ENCODE data around the gene RCBTB2.

RCBTB2 gene

DNA sequence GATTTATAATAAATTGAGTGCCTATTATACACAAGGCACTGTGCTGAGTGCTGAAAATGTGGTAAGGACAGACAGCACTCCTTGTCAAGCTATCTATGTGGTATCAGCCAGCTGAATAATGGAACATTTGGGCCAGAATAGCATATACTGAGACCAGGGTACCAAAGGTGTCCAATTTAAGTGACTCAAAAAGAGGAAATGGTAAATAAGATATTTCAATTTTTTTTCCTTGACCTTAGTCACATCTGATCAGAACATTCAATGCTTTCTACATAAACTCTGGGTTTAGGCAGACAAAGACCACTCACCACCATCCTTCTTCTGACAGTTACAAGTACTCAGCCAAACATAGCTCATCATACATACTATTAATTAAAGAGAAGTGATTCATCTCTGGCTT, 43.2 kb downstream of the RCBTB2 start:
- TF ChIP-seq, protein P1, sequence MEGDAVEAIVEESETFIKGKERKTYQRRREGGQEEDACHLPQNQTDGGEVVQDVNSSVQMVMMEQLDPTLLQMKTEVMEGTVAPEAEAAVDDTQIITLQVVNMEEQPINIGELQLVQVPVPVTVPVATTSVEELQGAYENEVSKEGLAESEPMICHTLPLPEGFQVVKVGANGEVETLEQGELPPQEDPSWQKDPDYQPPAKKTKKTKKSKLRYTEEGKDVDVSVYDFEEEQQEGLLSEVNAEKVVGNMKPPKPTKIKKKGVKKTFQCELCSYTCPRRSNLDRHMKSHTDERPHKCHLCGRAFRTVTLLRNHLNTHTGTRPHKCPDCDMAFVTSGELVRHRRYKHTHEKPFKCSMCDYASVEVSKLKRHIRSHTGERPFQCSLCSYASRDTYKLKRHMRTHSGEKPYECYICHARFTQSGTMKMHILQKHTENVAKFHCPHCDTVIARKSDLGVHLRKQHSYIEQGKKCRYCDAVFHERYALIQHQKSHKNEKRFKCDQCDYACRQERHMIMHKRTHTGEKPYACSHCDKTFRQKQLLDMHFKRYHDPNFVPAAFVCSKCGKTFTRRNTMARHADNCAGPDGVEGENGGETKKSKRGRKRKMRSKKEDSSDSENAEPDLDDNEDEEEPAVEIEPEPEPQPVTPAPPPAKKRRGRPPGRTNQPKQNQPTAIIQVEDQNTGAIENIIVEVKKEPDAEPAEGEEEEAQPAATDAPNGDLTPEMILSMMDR (conservative IDR thresholded peaks at IDR 0.05; ENCODE audit: low read depth, low read length), result no peak
- DNase-seq (ENCODE audit: low read depth), result no peak
- H3K4me3 ChIP-seq (ENCODE audit: low read length), result no peak overlapping the region

DNA sequence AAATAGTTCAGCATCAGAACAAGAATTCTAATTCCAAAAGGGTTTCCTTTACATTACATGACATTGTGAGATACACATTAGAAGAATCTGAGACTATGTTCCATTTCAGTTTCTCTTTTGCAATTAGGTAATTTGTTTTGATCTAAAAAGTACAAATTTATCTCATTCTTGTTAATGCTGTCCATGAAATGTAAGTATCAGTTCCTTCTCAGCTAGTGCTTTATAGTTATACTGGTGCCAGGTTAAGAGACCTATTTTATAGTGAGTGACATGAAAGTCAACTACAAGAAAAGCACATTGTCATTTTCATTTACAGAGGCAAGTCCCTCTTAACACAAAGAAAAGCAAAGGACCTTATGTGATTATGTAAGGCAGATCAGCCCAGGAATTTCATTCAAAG, 43.9 kb downstream of the RCBTB2 start:
- no peak overlapping the region for H3K4me3 ChIP-seq (ENCODE audit: low read length)
- DNase-seq (ENCODE audit: low read depth), result no peak

DNA sequence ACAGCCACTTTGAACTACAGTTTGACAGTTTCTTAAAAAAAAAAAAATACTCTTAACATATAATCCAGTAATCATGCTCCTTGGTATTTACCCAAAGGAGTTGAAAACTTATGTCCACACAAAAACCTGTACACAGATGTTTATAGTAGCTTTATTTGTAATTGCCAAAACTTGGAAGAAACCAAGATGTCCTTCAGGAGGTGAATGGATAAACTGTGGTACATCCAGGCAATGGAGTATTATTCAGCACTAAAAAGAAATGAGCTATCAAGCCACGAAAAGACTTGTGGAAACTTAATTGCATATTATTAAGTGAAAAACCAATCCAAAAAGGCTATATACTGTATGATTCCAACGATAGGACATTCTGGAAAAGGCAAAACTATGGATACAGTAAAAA, 44.9 kb downstream of the RCBTB2 start:
- TF ChIP-seq, protein P1 (conservative IDR thresholded peaks at IDR 0.05; ENCODE audit: low read depth, low read length), result no peak
- DNase-seq (ENCODE audit: low read depth), result no peak
- H3K4me3 ChIP-seq (ENCODE audit: low read length), result no peak overlapping the region

More for the DNA sequence above, 43.9 kb downstream of the RCBTB2 start:
- TF ChIP-seq, protein P1 (conservative IDR thresholded peaks at IDR 0.05; ENCODE audit: low read depth, low read length), result no peak

DNA sequence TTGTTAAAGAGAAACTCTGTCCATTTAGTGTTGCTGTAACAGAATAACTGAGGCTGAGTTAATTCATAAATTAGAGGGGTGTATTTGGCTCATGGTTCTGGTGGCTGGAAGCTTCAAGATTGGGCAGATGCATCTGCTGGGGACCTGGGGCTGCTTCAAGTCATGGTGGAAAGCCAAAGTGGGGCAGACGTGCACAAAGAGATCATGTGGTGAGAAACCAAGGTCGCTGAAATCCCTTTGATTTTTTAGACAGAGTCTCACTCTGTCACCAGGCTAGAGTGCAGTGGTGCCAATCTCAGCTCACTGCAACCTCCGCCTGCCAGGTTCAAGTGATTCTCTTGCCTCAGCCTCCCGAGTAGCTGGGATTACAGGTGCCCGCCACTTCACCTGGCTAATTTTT, 46.0 kb downstream of the RCBTB2 start:
- TF ChIP-seq, protein P1 (conservative IDR thresholded peaks at IDR 0.05; ENCODE audit: low read depth, low read length), result no peak
- H3K4me3 ChIP-seq (ENCODE audit: low read length), result no peak overlapping the region
- DNase-seq (ENCODE audit: low read depth), result no peak

DNA sequence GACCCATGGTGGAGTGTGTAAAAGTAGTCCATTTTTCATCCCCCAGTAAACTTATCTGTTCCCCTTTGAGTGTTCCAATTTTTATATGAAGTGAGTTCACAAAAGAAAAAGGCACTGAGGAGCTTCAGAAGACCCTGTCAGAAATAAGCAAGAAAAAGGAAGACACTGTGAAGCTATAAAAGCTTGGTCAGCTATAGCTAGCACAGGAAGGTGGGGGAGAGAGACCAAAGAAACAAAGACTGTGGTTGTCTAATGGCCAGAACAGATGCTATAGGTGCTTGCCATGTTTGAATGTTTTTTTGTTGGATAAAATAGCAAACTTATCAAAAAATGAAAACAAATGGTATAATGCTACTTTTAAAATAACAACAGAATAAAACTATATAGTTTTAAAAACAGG, 46.5 kb downstream of the RCBTB2 start:
- DNase-seq (ENCODE audit: low read depth), result no peak
- no peak overlapping the region for H3K4me3 ChIP-seq (ENCODE audit: low read length)
- TF ChIP-seq, protein P1 (conservative IDR thresholded peaks at IDR 0.05; ENCODE audit: low read depth, low read length), result no peak

DNA sequence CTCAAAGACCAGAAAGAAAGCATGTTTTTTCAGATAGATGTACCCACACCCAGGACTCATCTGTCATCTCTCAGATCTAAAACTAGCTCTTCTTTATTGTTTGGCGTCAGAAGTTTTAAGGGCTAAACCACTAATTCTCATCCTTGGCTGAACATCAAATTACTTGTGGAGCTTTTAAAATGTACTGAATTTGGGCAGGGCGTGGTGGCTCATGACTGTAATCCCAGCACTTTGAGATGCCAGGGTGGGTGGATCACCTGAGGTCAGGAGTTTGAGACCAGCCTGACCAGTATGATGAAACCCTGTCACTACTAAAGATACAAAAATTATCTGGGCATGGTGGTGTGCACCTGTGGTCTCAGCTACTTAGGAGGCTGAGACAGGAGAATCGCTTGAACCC, 47.4 kb downstream of the RCBTB2 start:
- no peak for DNase-seq (ENCODE audit: low read depth)
- H3K4me3 ChIP-seq (ENCODE audit: low read length), result no peak overlapping the region
- TF ChIP-seq, protein P1 (conservative IDR thresholded peaks at IDR 0.05; ENCODE audit: low read depth, low read length), result no peak

DNA sequence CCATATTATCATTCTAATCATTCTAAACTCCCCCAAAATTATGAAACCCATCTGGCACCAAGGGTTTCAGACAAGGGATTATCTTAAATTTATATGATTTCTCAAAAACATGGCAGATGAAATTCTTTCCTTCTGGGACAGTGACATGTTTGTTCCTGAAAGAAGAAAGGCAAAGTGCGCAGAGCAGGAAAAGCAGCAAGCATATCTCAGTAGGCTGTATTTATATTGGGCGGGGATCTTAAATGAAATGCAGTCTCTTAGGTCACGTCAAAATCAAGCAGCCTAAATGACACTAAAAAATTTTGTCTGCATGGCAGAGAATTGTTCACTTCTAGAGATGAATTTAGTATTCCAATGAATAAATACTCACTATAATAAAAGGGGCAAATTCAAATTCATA, 49.3 kb downstream of the RCBTB2 start:
- TF ChIP-seq, protein P1 (conservative IDR thresholded peaks at IDR 0.05; ENCODE audit: low read depth, low read length), result no peak
- DNase-seq (ENCODE audit: low read depth), result no peak

More for the DNA sequence above, 49.3 kb downstream of the RCBTB2 start:
- H3K4me3 ChIP-seq (ENCODE audit: low read length), result no peak overlapping the region
